ENCODE measurements around the gene CUX1.

CUX1 gene

DNA sequence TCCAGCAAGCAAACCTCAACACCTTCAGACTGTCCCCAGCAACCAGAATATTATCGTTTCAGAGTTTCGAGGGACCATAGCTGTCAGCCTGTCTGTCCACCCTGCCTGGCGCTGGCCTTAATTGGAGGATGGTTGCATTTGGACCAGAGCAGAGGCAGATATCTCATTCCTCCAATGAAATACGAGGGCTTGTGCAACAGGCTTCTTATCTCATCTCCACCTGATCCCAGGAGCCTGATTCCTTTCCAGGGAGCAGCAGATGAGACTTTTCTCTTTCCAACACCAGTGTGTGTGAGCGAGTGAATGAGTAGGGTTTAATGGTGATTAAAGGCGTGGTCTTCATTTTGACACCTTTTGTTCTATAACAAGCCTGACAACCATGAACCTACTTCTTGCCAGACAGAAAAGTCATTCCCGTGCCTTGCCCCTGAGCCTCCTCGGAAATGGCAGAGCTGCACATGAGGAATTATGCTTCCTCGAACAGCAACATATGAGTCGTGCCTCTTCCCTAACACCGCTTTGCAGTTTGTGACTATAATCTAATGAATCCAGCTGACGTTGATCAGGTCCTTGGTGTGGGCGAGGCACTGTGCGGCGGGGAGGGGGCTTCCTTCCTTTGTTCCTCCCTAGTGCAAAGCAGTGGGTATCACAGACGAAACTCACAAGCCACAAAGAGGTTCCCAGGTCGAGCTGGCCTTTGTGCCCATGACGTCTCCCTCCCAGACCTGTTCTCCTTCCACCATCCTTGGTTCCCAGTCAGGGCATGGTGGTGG lies 147.4 kb downstream of the CUX1 start:
- Histone ChIP-seq H3K79me2 (ENCODE audit: control insufficient read depth, insufficient read depth, low read length, unreplicated experiment) (peaks cover 4% of the 10 kb centered on the region), H3K27me3 (ENCODE audit: insufficient read depth, low read length) (no peaks in the 10 kb centered on the region), H3K27ac (ENCODE audit: low read depth, low read length) (no peak overlapping the region), H3K36me3 (ENCODE audit: insufficient read depth, low read length) (no peaks in the 10 kb centered on the region), H3K4me3 (ENCODE audit: low read depth, low read length) (no peak overlapping the region), H2AFZ (ENCODE audit: low read length, unreplicated experiment) (no peak overlapping the region), H3K4me1 (ENCODE audit: control insufficient read depth, insufficient read depth, low read length, unreplicated experiment) (no peaks in the 10 kb centered on the region)

DNA sequence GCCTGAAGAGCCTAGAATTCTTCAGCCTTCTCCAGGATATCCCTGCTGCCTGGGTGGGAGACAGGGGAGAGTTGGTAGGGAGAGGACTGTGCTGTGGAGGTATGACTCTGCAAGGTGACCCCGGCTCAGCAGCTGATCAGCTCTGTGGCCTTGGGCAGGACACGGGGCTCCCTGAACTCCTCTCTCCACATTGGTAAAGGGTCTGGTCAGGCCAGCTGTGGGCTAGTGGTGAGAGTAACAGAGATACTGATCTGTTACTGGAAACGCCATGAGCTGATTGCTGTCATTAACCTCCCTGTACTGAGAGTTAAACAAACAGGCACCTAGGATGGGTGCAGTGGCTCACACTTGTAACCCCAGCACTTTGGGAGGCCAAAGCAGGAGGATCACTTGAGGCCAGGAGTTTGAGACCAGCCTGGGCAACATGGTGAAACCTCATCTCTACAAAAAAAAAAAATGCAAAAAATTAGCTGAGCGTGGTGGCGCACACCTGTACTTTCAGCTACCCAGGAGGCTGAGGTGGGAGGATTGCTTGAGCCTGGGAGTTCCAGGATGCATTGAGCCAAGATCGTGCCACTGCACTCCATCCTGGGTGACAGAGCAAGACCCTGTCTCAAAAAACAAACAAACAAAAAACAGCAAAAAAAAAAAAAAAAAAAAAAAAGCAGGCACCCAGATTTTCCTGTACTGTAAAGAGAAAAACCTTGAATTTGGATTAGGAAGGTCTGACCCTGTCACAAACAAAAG lies 151.5 kb downstream of the CUX1 start:
- Histone ChIP-seq H2AFZ (ENCODE audit: low read length, unreplicated experiment) (no peak overlapping the region), H3K4me3 (ENCODE audit: low read depth, low read length) (no peak overlapping the region), H3K27ac (ENCODE audit: low read depth, low read length) (no peak overlapping the region), H3K27me3 (ENCODE audit: insufficient read depth, low read length) (no peaks in the 10 kb centered on the region), H3K79me2 (ENCODE audit: control insufficient read depth, insufficient read depth, low read length, unreplicated experiment) (no peaks in the 10 kb centered on the region), H3K4me1 (ENCODE audit: control insufficient read depth, insufficient read depth, low read length, unreplicated experiment) (no peaks in the 10 kb centered on the region), H3K36me3 (ENCODE audit: insufficient read depth, low read length) (no peaks in the 10 kb centered on the region)

- Histone ChIP-seq H2AFZ (ENCODE audit: low read length, unreplicated experiment) (no peak overlapping the region), H3K4me1 (ENCODE audit: control insufficient read depth, insufficient read depth, low read length, unreplicated experiment) (no peaks in the 10 kb centered on the region), H3K27ac (ENCODE audit: low read depth, low read length) (no peak overlapping the region), H3K4me3 (ENCODE audit: low read depth, low read length) (no peak overlapping the region), H3K79me2 (ENCODE audit: control insufficient read depth, insufficient read depth, low read length, unreplicated experiment) (no peaks in the 10 kb centered on the region), H3K36me3 (ENCODE audit: insufficient read depth, low read length) (no peaks in the 10 kb centered on the region), H3K27me3 (ENCODE audit: insufficient read depth, low read length) (no peaks in the 10 kb centered on the region)
Measured at GRCh38 chr7:101969997-101970585, 152.7 kb downstream of the CUX1 start.

GRCh38 chr7:101970801-101971200 lies 153.4 kb downstream of the CUX1 start:
- Histone ChIP-seq H3K27me3 (ENCODE audit: insufficient read depth, low read length) (no peaks in the 10 kb centered on the region), H3K79me2 (ENCODE audit: control insufficient read depth, insufficient read depth, low read length, unreplicated experiment) (no peaks in the 10 kb centered on the region), H3K27ac (ENCODE audit: low read depth, low read length) (no peak overlapping the region), H3K36me3 (ENCODE audit: insufficient read depth, low read length) (no peaks in the 10 kb centered on the region), H2AFZ (ENCODE audit: low read length, unreplicated experiment) (no peak overlapping the region), H3K4me1 (ENCODE audit: control insufficient read depth, insufficient read depth, low read length, unreplicated experiment) (no peaks in the 10 kb centered on the region), H3K4me3 (ENCODE audit: low read depth, low read length) (no peak overlapping the region)

- Histone ChIP-seq H3K27ac (ENCODE audit: low read depth, low read length) (no peak overlapping the region), H3K4me1 (ENCODE audit: control insufficient read depth, insufficient read depth, low read length, unreplicated experiment) (no peaks in the 10 kb centered on the region), H3K27me3 (ENCODE audit: insufficient read depth, low read length) (no peaks in the 10 kb centered on the region), H3K36me3 (ENCODE audit: insufficient read depth, low read length) (no peaks in the 10 kb centered on the region), H2AFZ (ENCODE audit: low read length, unreplicated experiment) (no peak overlapping the region), H3K4me3 (ENCODE audit: low read depth, low read length) (no peak overlapping the region), H3K79me2 (ENCODE audit: control insufficient read depth, insufficient read depth, low read length, unreplicated experiment) (no peaks in the 10 kb centered on the region)
Measured at GRCh38 chr7:101971457-101971856, 154.0 kb downstream of the CUX1 start.

GRCh38 chr7:101972627-101973026 lies 155.2 kb downstream of the CUX1 start:
- H3K27ac ChIP-seq (ENCODE audit: low read depth, low read length), result no peak overlapping the region
- H3K36me3 ChIP-seq (ENCODE audit: insufficient read depth, low read length), result no peaks in the 10 kb centered on the region
- no peak overlapping the region for H3K4me3 ChIP-seq (ENCODE audit: low read depth, low read length)
- H3K27me3 ChIP-seq (ENCODE audit: insufficient read depth, low read length), result no peaks in the 10 kb centered on the region
- H3K4me1 ChIP-seq (ENCODE audit: control insufficient read depth, insufficient read depth, low read length, unreplicated experiment), result no peaks in the 10 kb centered on the region
- no peaks in the 10 kb centered on the region for H3K79me2 ChIP-seq (ENCODE audit: control insufficient read depth, insufficient read depth, low read length, unreplicated experiment)
- no peak overlapping the region for H2AFZ ChIP-seq (ENCODE audit: low read length, unreplicated experiment)

GRCh38 chr7:101973130-101973529 lies 155.7 kb downstream of the CUX1 start:
- Histone ChIP-seq H2AFZ (ENCODE audit: low read length, unreplicated experiment) (no peak overlapping the region), H3K4me1 (ENCODE audit: control insufficient read depth, insufficient read depth, low read length, unreplicated experiment) (no peaks in the 10 kb centered on the region), H3K27me3 (ENCODE audit: insufficient read depth, low read length) (no peaks in the 10 kb centered on the region), H3K27ac (ENCODE audit: low read depth, low read length) (no peak overlapping the region), H3K4me3 (ENCODE audit: low read depth, low read length) (no peak overlapping the region), H3K36me3 (ENCODE audit: insufficient read depth, low read length) (no peaks in the 10 kb centered on the region), H3K79me2 (ENCODE audit: control insufficient read depth, insufficient read depth, low read length, unreplicated experiment) (no peaks in the 10 kb centered on the region)

- H3K27ac ChIP-seq (ENCODE audit: low read depth, low read length), result no peak overlapping the region
- H3K4me1 ChIP-seq (ENCODE audit: control insufficient read depth, insufficient read depth, low read length, unreplicated experiment), result no peaks in the 10 kb centered on the region
- no peak overlapping the region for H3K4me3 ChIP-seq (ENCODE audit: low read depth, low read length)
- H3K79me2 ChIP-seq (ENCODE audit: control insufficient read depth, insufficient read depth, low read length, unreplicated experiment), result no peaks in the 10 kb centered on the region
- H3K27me3 ChIP-seq (ENCODE audit: insufficient read depth, low read length), result no peaks in the 10 kb centered on the region
- no peak overlapping the region for H2AFZ ChIP-seq (ENCODE audit: low read length, unreplicated experiment)
- no peaks in the 10 kb centered on the region for H3K36me3 ChIP-seq (ENCODE audit: insufficient read depth, low read length)
Measured at GRCh38 chr7:101974393-101974792, 157.0 kb downstream of the CUX1 start.

GRCh38 chr7:101975046-101975445 lies 157.6 kb downstream of the CUX1 start:
- H2AFZ ChIP-seq (ENCODE audit: low read length, unreplicated experiment), result no peak overlapping the region
- no peak overlapping the region for H3K4me3 ChIP-seq (ENCODE audit: low read depth, low read length)
- H3K27ac ChIP-seq (ENCODE audit: low read depth, low read length), result no peak overlapping the region
- H3K36me3 ChIP-seq (ENCODE audit: insufficient read depth, low read length), result no peaks in the 10 kb centered on the region
- H3K4me1 ChIP-seq (ENCODE audit: control insufficient read depth, insufficient read depth, low read length, unreplicated experiment), result no peaks in the 10 kb centered on the region
- no peaks in the 10 kb centered on the region for H3K27me3 ChIP-seq (ENCODE audit: insufficient read depth, low read length)
- no peaks in the 10 kb centered on the region for H3K79me2 ChIP-seq (ENCODE audit: control insufficient read depth, insufficient read depth, low read length, unreplicated experiment)

GRCh38 chr7:101976411-101976810 lies 159.0 kb downstream of the CUX1 start:
- Histone ChIP-seq H3K36me3 (ENCODE audit: insufficient read depth, low read length) (no peaks in the 10 kb centered on the region), H3K4me1 (ENCODE audit: control insufficient read depth, insufficient read depth, low read length, unreplicated experiment) (no peaks in the 10 kb centered on the region), H2AFZ (ENCODE audit: low read length, unreplicated experiment) (no peak overlapping the region), H3K27me3 (ENCODE audit: insufficient read depth, low read length) (no peaks in the 10 kb centered on the region), H3K27ac (ENCODE audit: low read depth, low read length) (no peak overlapping the region), H3K79me2 (ENCODE audit: control insufficient read depth, insufficient read depth, low read length, unreplicated experiment) (no peaks in the 10 kb centered on the region), H3K4me3 (ENCODE audit: low read depth, low read length) (no peak overlapping the region)

GRCh38 chr7:101977249-101977648 lies 159.8 kb downstream of the CUX1 start:
- Histone ChIP-seq H3K4me3 (ENCODE audit: low read depth, low read length) (no peak overlapping the region), H3K4me1 (ENCODE audit: control insufficient read depth, insufficient read depth, low read length, unreplicated experiment) (peaks cover 4% of the 10 kb centered on the region), H2AFZ (ENCODE audit: low read length, unreplicated experiment) (no peak overlapping the region), H3K36me3 (ENCODE audit: insufficient read depth, low read length) (no peaks in the 10 kb centered on the region), H3K27me3 (ENCODE audit: insufficient read depth, low read length) (no peaks in the 10 kb centered on the region), H3K79me2 (ENCODE audit: control insufficient read depth, insufficient read depth, low read length, unreplicated experiment) (no peaks in the 10 kb centered on the region), H3K27ac (ENCODE audit: low read depth, low read length) (no peak overlapping the region)
